SK-N-SH (cell line): Measurements from ENCODE around the gene WDR27.

Experiments
- EP300 ChIP-seq, 2 experiments: IDR thresholded peaks; 2 replicates each; pipeline versions ENCODE4 v1.4.0 to v1.6.1; 2012; ENCODE audit warnings: borderline replicate concordance in 1 of 2, low read depth in 1 of 2, low read length in 1 of 2
- FOXM1 ChIP-seq: IDR thresholded peaks from 2 replicates; pipeline ENCODE4 v1.4.0; 2012; ENCODE audit warnings: low read depth, mild to moderate bottlenecking
- GATA2 ChIP-seq: sonication (generic); formaldehyde crosslinking; IDR thresholded peaks from 2 replicates; pipeline ENCODE4 v1.5.0; 2020; ENCODE audit warnings: mild to moderate bottlenecking, missing genetic modification reagents
- JUND ChIP-seq: IDR thresholded peaks from 2 replicates; pipeline ENCODE4 v1.4.0; 2012
- NFIC ChIP-seq: IDR thresholded peaks from 2 replicates; pipeline ENCODE4 v1.4.0; 2012; ENCODE audit warnings: borderline replicate concordance
- POLR2AphosphoS5 ChIP-seq: IDR thresholded peaks from 2 replicates; pipeline ENCODE4 v1.6.1; 2012; ENCODE audit warnings: low read depth, low read length
- RAD21 ChIP-seq: IDR thresholded peaks from 2 replicates; pipeline ENCODE4 v1.6.1; 2012; ENCODE audit warnings: mild to moderate bottlenecking, low read length
- RCOR1 ChIP-seq: fragments of 150-350 bp; IDR thresholded peaks from 2 replicates; pipeline ENCODE4 v1.6.1; 2017; ENCODE audit warnings: antibody characterized with exemption, low read length
- REST ChIP-seq: IDR thresholded peaks from 2 replicates; pipeline ENCODE4 v1.6.1; 2012; ENCODE audit warnings: mild to moderate bottlenecking, low read depth, low read length, moderate library complexity
- RXRA ChIP-seq: IDR thresholded peaks from 2 replicates; pipeline ENCODE4 v1.4.0; 2012; ENCODE audit warnings: low read depth, mild to moderate bottlenecking, borderline replicate concordance
- SIN3A ChIP-seq: IDR thresholded peaks from 2 replicates; pipeline ENCODE4 v1.6.1; 2012; ENCODE audit warnings: low read depth, mild to moderate bottlenecking, low read length, moderate library complexity, borderline replicate concordance
- TAF1 ChIP-seq: IDR thresholded peaks from 2 replicates; pipeline ENCODE4 v1.6.1; 2012; ENCODE audit warnings: low read depth, mild to moderate bottlenecking, low read length, moderate library complexity, borderline replicate concordance
- TF ChIP-seq, protein P1 (sequence below): fragments of 200-600 bp; sonication (generic); IDR thresholded peaks from 2 replicates; pipeline ENCODE4 v1.6.1; 2017; ENCODE audit warnings: antibody characterized with exemption, mild to moderate bottlenecking, moderate library complexity
- TF ChIP-seq, protein P2 (sequence below): IDR thresholded peaks from 2 replicates; pipeline ENCODE4 v1.4.0; 2012; ENCODE audit warnings: low read depth, borderline replicate concordance

GRCh38 chr6:169623343-169623742 lies 78.5 kb downstream of the WDR27 start:
- TF ChIP-seq, protein P1, sequence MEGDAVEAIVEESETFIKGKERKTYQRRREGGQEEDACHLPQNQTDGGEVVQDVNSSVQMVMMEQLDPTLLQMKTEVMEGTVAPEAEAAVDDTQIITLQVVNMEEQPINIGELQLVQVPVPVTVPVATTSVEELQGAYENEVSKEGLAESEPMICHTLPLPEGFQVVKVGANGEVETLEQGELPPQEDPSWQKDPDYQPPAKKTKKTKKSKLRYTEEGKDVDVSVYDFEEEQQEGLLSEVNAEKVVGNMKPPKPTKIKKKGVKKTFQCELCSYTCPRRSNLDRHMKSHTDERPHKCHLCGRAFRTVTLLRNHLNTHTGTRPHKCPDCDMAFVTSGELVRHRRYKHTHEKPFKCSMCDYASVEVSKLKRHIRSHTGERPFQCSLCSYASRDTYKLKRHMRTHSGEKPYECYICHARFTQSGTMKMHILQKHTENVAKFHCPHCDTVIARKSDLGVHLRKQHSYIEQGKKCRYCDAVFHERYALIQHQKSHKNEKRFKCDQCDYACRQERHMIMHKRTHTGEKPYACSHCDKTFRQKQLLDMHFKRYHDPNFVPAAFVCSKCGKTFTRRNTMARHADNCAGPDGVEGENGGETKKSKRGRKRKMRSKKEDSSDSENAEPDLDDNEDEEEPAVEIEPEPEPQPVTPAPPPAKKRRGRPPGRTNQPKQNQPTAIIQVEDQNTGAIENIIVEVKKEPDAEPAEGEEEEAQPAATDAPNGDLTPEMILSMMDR: no peak
- TF ChIP-seq SIN3A (no peak), FOXM1 (no peak), POLR2AphosphoS5 (no peak), RAD21 (no peak), EP300 (IDR thresholded peaks at IDR 0.05; ENCODE audit: borderline replicate concordance in 1 of 2, low read depth in 1 of 2, low read length in 1 of 2) (no peak), RXRA (no peak), NFIC (no peak), JUND (no peak), TAF1 (no peak), RCOR1 (no peak), REST (no peak), GATA2 (no peak)
- TF ChIP-seq, protein P2, sequence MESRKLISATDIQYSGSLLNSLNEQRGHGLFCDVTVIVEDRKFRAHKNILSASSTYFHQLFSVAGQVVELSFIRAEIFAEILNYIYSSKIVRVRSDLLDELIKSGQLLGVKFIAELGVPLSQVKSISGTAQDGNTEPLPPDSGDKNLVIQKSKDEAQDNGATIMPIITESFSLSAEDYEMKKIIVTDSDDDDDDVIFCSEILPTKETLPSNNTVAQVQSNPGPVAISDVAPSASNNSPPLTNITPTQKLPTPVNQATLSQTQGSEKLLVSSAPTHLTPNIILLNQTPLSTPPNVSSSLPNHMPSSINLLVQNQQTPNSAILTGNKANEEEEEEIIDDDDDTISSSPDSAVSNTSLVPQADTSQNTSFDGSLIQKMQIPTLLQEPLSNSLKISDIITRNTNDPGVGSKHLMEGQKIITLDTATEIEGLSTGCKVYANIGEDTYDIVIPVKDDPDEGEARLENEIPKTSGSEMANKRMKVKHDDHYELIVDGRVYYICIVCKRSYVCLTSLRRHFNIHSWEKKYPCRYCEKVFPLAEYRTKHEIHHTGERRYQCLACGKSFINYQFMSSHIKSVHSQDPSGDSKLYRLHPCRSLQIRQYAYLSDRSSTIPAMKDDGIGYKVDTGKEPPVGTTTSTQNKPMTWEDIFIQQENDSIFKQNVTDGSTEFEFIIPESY: no peak
